PFSK-1 (cell line): Measurements from ENCODE around the gene GBF1.

ENCODE experiments used
- FOXP2 ChIP-seq: optimal IDR thresholded peaks from 2 replicates; pipeline ENCODE3; 2011; ENCODE audit warnings: borderline replicate concordance, control low read depth, inconsistent platforms; ENCODE audit not compliant: insufficient read depth; ENCODE audit errors: extremely low read length, extremely low read depth
- POLR2AphosphoS5 ChIP-seq: IDR thresholded peaks from 2 replicates; pipeline ENCODE4 v1.6.1; 2012; ENCODE audit warnings: low read depth, mild to moderate bottlenecking, control low read depth, low read length, moderate library complexity
- REST ChIP-seq, 2 experiments: IDR thresholded peaks; 2 replicates each; pipeline versions ENCODE4 v1.6.1 to v1.8.0; 2011 to 2012; ENCODE audit warnings: low read depth in 2 of 2, low read length in 2 of 2, control low read depth in 1 of 2, inconsistent platforms in 1 of 2, mild to moderate bottlenecking in 1 of 2, moderate library complexity in 1 of 2; ENCODE audit not compliant: insufficient read depth in 1 of 2
- SIN3A ChIP-seq: IDR thresholded peaks from 2 replicates; pipeline ENCODE4 v1.6.1; 2012; ENCODE audit warnings: mild to moderate bottlenecking, low read length, moderate library complexity, borderline replicate concordance; ENCODE audit not compliant: insufficient read depth
- TAF1 ChIP-seq: IDR thresholded peaks from 2 replicates; pipeline ENCODE4 v1.6.1; 2012; ENCODE audit warnings: low read length, control low read depth, borderline replicate concordance; ENCODE audit not compliant: insufficient read depth

Gene GBF1

GRCh38 chr10:102426803-102427287 is 181.5 kb downstream of the GBF1 start:
- TF ChIP-seq TAF1 (no peak), REST (IDR thresholded peaks at IDR 0.05; ENCODE audit: insufficient read depth in 1 of 2, low read depth in 2 of 2, low read length in 2 of 2) (no peak), POLR2AphosphoS5 (no peak), SIN3A (no peak), FOXP2 (no peak)

- TF ChIP-seq FOXP2 (no peak), POLR2AphosphoS5 (no peak), REST (IDR thresholded peaks at IDR 0.05; ENCODE audit: insufficient read depth in 1 of 2, low read depth in 2 of 2, low read length in 2 of 2) (no peak), TAF1 (no peak), SIN3A (no peak)
Observed at GRCh38 chr10:102429468-102429867, 184.1 kb downstream of the GBF1 start.

GRCh38 chr10:102431452-102432124 is 186.3 kb downstream of the GBF1 start:
- TF ChIP-seq SIN3A (no peak), TAF1 (no peak), FOXP2 (no peak), POLR2AphosphoS5 (no peak), REST (IDR thresholded peaks at IDR 0.05; ENCODE audit: insufficient read depth in 1 of 2, low read depth in 2 of 2, low read length in 2 of 2) (no peak)
